ENCODE measurements around the gene PPIL1. TPM values are rescaled to one million over a fixed set of nuclear protein-coding genes. Genes with fewer than 3 reads are reported as not detected.
A peak's percentile ranks its signal among the peaks of the same experiment; 100 is the strongest.

Gene PPIL1
- total and polyA plus RNA-seq, 2 of the 13 experiments (the other 11 are each of a cell fraction or from before 2014, with no cell fraction given) = 74.2 to 144 TPM

DNA sequence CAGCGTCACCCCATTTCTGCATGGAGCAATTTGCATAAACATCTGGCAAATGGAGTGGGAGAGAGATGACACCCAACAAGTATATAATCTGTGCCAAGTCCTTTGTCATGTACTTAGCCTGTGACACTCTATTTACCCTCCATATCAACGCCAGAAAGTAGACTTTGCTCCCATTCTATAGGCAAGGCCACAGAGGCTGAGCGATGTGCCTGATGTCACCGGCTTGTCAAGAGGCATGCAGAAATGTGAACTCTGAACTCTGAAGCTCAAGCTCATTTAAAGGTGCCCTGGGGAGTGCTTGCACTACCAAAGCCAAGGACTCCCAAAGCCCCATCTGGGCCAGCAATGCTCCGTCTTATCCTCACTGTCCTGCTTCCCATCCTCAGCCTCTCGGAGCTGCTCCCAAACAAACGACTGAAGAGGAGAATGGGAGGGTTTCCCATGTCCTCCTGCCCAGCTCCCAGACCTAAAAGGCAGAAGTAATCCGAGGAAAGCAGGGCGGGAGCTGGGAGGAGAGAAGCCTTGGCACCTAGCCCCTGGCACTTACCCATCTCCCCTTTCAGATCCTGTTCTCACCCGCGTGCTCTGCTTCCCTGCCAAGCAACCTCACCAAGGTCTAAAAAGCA lies 44.6 kb downstream of the PPIL1 start (continued):
- TF ChIP-seq PHF21A (CRISPR knock-in tag; IDR thresholded peaks at IDR 0.05) (peak; percentile 93), SCMH1 (CRISPR knock-in tag; IDR thresholded peaks at IDR 0.05; ENCODE audit: borderline replicate concordance) (no peak), ZSCAN21 (CRISPR knock-in tag; IDR thresholded peaks at IDR 0.05; ENCODE audit: borderline replicate concordance) (peak; percentile 55; the same call in 1 of the 2 replicates), ETV5 (CRISPR knock-in tag; IDR thresholded peaks at IDR 0.05; ENCODE audit: borderline replicate concordance) (peak; percentile 47), ISX (CRISPR knock-in tag; conservative IDR thresholded peaks at IDR 0.05) (no peak), ISL2 (CRISPR knock-in tag; IDR thresholded peaks at IDR 0.05) (peak; percentile 79), ZNF549 (CRISPR knock-in tag; IDR thresholded peaks at IDR 0.05) (no peak), ZNF83 (CRISPR knock-in tag; IDR thresholded peaks at IDR 0.05; ENCODE audit: borderline replicate concordance) (no peak), GATA4 (IDR thresholded peaks at IDR 0.05; ENCODE audit: borderline replicate concordance, low read depth) (peak; percentile 52; the same call in 1 of the 2 replicates), GZF1 (CRISPR knock-in tag; IDR thresholded peaks at IDR 0.05) (0 out of 2 replicates have a peak, but pooled peaks have one; percentile 21), SMC3 (IDR thresholded peaks at IDR 0.05; ENCODE audit: low read length) (peak; percentile 29; the same call in 1 of the 2 replicates), ZNF205 (CRISPR knock-in tag; IDR thresholded peaks at IDR 0.05) (peak; percentile 94), NR2C2 (CRISPR knock-in tag; IDR thresholded peaks at IDR 0.05; ENCODE audit: borderline replicate concordance) (peak; percentile 89), GFI1 (CRISPR knock-in tag; IDR thresholded peaks at IDR 0.05; ENCODE audit: borderline replicate concordance) (peak; percentile 78), CC2D1A (CRISPR knock-in tag; IDR thresholded peaks at IDR 0.05) (no peak), NFIC (IDR thresholded peaks at IDR 0.05; ENCODE audit: low read length) (no peak), SRSF4 (IDR thresholded peaks at IDR 0.05; ENCODE audit: low read depth, low read length, poor library complexity, severe bottlenecking) (no peak), HNRNPK (IDR thresholded peaks at IDR 0.05; ENCODE audit: low read depth, low read length, poor library complexity, severe bottlenecking) (no peak), SRSF1 (optimal IDR thresholded peaks at IDR 0.05; ENCODE audit: low read depth, low read length) (no peak), SATB2 (CRISPR knock-in tag; IDR thresholded peaks at IDR 0.05) (no peak), ZNF552 (CRISPR knock-in tag; IDR thresholded peaks at IDR 0.05; ENCODE audit: borderline replicate concordance) (no peak), GABPA (IDR thresholded peaks at IDR 0.05; ENCODE audit: low read depth, low read length) (no peak), GABPA (CRISPR knock-in tag; IDR thresholded peaks at IDR 0.05; ENCODE audit: low read depth) (peak; percentile 56; the same call in 1 of the 2 replicates), TFDP1 (CRISPR knock-in tag; IDR thresholded peaks at IDR 0.05; ENCODE audit: borderline replicate concordance) (0 out of 2 replicates have a peak, but pooled peaks have one; percentile 34), RXRB (CRISPR knock-in tag; IDR thresholded peaks at IDR 0.05; ENCODE audit: borderline replicate concordance) (peak; percentile 91), TOE1 (CRISPR knock-in tag; IDR thresholded peaks at IDR 0.05) (no peak), KLF13 (CRISPR knock-in tag; IDR thresholded peaks at IDR 0.05) (no peak)
- TF ChIP-seq, protein P1, sequence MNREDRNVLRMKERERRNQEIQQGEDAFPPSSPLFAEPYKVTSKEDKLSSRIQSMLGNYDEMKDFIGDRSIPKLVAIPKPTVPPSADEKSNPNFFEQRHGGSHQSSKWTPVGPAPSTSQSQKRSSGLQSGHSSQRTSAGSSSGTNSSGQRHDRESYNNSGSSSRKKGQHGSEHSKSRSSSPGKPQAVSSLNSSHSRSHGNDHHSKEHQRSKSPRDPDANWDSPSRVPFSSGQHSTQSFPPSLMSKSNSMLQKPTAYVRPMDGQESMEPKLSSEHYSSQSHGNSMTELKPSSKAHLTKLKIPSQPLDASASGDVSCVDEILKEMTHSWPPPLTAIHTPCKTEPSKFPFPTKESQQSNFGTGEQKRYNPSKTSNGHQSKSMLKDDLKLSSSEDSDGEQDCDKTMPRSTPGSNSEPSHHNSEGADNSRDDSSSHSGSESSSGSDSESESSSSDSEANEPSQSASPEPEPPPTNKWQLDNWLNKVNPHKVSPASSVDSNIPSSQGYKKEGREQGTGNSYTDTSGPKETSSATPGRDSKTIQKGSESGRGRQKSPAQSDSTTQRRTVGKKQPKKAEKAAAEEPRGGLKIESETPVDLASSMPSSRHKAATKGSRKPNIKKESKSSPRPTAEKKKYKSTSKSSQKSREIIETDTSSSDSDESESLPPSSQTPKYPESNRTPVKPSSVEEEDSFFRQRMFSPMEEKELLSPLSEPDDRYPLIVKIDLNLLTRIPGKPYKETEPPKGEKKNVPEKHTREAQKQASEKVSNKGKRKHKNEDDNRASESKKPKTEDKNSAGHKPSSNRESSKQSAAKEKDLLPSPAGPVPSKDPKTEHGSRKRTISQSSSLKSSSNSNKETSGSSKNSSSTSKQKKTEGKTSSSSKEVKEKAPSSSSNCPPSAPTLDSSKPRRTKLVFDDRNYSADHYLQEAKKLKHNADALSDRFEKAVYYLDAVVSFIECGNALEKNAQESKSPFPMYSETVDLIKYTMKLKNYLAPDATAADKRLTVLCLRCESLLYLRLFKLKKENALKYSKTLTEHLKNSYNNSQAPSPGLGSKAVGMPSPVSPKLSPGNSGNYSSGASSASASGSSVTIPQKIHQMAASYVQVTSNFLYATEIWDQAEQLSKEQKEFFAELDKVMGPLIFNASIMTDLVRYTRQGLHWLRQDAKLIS (CRISPR knock-in tag; IDR thresholded peaks at IDR 0.05) = no peak

Measured in HepG2 (cell line).